Testis (tissue), 2 donors: ENCODE data around the gene HOXC9.

ENCODE experiments used
- POLR2A ChIP-seq: fragments of 450-650 bp; IDR thresholded peaks from one replicate; pipeline ENCODE4 v1.6.1; 2017; ENCODE audit warnings: antibody characterized with exemption, mild to moderate bottlenecking, moderate library complexity
- TF ChIP-seq, protein P1 (sequence below), 3 experiments: fragments of 450-650 bp in 2 of 3; fragments of 200-600 bp in 1 of 3; sonication (generic) in 1 of 3; IDR thresholded peaks; one replicate each; pipeline ENCODE4 v1.5.1; 2016 to 2019; ENCODE audit warnings: antibody characterized with exemption in 3 of 3, mild to moderate bottlenecking in 2 of 3, moderate library complexity in 1 of 3

DNA sequence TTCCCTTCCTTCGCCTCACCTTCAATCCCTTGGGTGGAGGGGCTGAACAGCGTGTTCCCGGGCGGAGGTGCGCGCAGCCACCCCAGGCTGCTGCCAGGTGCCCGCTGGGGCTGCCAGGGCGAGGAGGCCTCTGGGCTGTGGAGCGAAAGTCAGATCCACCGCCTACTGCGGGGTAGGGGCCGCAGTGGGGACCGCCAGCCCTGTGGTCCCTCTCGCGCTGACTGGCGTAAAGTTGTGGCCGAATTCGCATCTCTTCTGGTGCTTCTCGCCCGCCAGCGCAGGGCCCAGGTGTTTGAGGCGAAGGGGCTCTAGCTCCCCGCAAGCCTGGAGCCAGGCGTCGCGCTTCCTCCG, 46.8 kb downstream of the HOXC9 start:
- TF ChIP-seq, protein P1, sequence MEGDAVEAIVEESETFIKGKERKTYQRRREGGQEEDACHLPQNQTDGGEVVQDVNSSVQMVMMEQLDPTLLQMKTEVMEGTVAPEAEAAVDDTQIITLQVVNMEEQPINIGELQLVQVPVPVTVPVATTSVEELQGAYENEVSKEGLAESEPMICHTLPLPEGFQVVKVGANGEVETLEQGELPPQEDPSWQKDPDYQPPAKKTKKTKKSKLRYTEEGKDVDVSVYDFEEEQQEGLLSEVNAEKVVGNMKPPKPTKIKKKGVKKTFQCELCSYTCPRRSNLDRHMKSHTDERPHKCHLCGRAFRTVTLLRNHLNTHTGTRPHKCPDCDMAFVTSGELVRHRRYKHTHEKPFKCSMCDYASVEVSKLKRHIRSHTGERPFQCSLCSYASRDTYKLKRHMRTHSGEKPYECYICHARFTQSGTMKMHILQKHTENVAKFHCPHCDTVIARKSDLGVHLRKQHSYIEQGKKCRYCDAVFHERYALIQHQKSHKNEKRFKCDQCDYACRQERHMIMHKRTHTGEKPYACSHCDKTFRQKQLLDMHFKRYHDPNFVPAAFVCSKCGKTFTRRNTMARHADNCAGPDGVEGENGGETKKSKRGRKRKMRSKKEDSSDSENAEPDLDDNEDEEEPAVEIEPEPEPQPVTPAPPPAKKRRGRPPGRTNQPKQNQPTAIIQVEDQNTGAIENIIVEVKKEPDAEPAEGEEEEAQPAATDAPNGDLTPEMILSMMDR (IDR thresholded peaks at IDR 0.05), result no peak
- no peak for TF ChIP-seq POLR2A
